GM18858 (cell line): ENCODE data around the gene TRAT1.
"Not testable (repeated sequence)": the region's sequence is repeated elsewhere in the genome, so short reads cannot be mapped to it uniquely, and the experiment has no call there.

Experiments
- ATAC-seq: cut with Tn5 transposase; IDR thresholded peaks from one replicate; pipeline ENCODE4 v1.9.1; 2021; ENCODE audit not compliant: unreplicated experiment

The TRAT1 gene

GRCh38 chr3:108822123-108822897 is at the start of gene TRAT1:
TSS of gene TRAT1 (plus strand) at chr3:108822786. CDS start at chr3:108822928, 142 bp downstream.
- ATAC-seq = peak; percentile 37

- no peak for ATAC-seq
These were observed 46.9 kb upstream of the TRAT1 start for GRCh38 chr3:108775649-108776048.

- ATAC-seq = no peak
These were observed 43.1 kb upstream of the TRAT1 start for GRCh38 chr3:108779496-108779895.

GRCh38 chr3:108780235-108780634 is 42.4 kb upstream of the TRAT1 start:
- no peak for ATAC-seq

GRCh38 chr3:108791473-108791872 is 31.1 kb upstream of the TRAT1 start:
- ATAC-seq = no peak

GRCh38 chr3:108804437-108804836 is 18.1 kb upstream of the TRAT1 start:
- ATAC-seq = no peak

GRCh38 chr3:108804966-108805365 is 17.6 kb upstream of the TRAT1 start:
- no peak for ATAC-seq

GRCh38 chr3:108806316-108806715 is 16.3 kb upstream of the TRAT1 start:
- no peak for ATAC-seq

GRCh38 chr3:108818404-108818803 is 4.2 kb upstream of the TRAT1 start:
- peak; percentile 79 for ATAC-seq

- no peak for ATAC-seq
These were observed 2.0 kb upstream of the TRAT1 start for GRCh38 chr3:108820586-108820985.

- ATAC-seq = no peak
These were observed 641 bp downstream of the TRAT1 start for GRCh38 chr3:108823227-108823626.

GRCh38 chr3:108823803-108824202 is 1.2 kb downstream of the TRAT1 start:
- not testable (repeated sequence) for ATAC-seq

- ATAC-seq = no peak
These were observed 4.0 kb downstream of the TRAT1 start for GRCh38 chr3:108826309-108827187.

GRCh38 chr3:108830381-108830780 is 7.8 kb downstream of the TRAT1 start:
- no peak for ATAC-seq

- ATAC-seq = no peak
These were observed 8.5 kb downstream of the TRAT1 start for GRCh38 chr3:108830991-108831614.

GRCh38 chr3:108833611-108834010 is 11.0 kb downstream of the TRAT1 start:
- ATAC-seq = no peak

- ATAC-seq = no peak
These were observed 12.0 kb downstream of the TRAT1 start for GRCh38 chr3:108834551-108834950.

GRCh38 chr3:108835101-108835500 is 12.5 kb downstream of the TRAT1 start:
- ATAC-seq = no peak

GRCh38 chr3:108838436-108838835 is 15.8 kb downstream of the TRAT1 start:
- ATAC-seq = no peak

GRCh38 chr3:108845709-108846293 is 23.2 kb downstream of the TRAT1 start:
- no peak for ATAC-seq

- ATAC-seq = no peak
These were observed 24.6 kb downstream of the TRAT1 start for GRCh38 chr3:108847187-108847586.
